GM12873 (cell line): ENCODE data around the gene FLACC1.

Source experiments
- TF ChIP-seq, protein P1 (sequence below): IDR thresholded peaks from 2 replicates; pipeline ENCODE4 v1.5.1; 2012; ENCODE audit warnings: low read depth, mild to moderate bottlenecking, moderate library complexity, low read length, control low read depth; ENCODE audit not compliant: insufficient read depth; ENCODE audit errors: missing control alignments

The FLACC1 gene

DNA sequence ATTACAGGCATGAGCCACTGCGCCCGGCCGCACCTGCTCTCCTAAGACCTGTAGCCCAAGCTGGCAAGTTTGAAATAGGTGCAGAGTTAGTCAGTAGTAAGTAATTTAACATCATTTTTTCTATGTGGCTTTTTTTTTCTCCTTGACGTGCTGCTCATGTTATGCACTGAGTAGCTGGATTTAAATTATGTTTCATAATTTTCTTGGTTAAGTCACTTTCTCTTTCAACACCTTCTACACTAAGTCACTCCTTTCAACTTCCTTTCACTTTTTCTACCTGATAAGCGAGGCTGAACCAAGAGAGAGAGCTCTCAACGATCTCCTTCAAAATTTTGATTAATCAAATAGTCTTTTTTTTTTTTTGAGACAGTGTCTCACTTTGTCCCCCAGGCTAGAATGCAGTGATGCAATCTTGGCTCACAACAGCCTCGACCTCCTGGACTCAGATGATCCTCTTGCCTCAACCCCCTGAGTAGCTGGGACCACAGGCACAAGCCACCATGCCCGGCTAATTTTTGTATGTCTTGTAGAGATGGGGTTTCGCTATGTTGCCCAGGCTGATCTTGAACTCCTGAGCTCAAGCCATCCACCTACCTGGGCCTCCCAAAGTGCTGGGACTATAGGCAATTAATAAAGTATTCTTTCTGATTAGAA is 83.7 kb downstream of the FLACC1 start:
- TF ChIP-seq, protein P1, sequence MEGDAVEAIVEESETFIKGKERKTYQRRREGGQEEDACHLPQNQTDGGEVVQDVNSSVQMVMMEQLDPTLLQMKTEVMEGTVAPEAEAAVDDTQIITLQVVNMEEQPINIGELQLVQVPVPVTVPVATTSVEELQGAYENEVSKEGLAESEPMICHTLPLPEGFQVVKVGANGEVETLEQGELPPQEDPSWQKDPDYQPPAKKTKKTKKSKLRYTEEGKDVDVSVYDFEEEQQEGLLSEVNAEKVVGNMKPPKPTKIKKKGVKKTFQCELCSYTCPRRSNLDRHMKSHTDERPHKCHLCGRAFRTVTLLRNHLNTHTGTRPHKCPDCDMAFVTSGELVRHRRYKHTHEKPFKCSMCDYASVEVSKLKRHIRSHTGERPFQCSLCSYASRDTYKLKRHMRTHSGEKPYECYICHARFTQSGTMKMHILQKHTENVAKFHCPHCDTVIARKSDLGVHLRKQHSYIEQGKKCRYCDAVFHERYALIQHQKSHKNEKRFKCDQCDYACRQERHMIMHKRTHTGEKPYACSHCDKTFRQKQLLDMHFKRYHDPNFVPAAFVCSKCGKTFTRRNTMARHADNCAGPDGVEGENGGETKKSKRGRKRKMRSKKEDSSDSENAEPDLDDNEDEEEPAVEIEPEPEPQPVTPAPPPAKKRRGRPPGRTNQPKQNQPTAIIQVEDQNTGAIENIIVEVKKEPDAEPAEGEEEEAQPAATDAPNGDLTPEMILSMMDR: no peak

DNA sequence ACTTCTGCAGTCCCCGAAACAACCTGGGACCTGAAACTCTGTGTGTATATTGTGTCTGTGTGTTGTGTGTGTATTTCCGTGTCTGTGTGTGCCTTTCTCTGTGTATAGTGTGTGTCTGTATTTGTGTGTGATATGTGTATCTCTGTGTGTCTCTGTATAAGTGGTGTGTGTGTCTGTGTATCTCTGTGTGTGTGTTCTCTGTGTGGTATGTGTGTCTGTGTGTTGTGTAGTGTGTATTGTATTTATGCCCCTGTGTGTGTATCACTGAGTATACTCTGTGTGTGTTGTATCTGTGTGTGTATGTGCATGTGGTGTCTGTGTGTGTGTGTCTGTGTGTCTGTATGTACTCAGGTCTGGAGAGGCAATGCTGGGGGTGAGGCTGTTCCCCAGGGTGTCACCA is 85.2 kb downstream of the FLACC1 start:
- TF ChIP-seq, protein P1: no peak

DNA sequence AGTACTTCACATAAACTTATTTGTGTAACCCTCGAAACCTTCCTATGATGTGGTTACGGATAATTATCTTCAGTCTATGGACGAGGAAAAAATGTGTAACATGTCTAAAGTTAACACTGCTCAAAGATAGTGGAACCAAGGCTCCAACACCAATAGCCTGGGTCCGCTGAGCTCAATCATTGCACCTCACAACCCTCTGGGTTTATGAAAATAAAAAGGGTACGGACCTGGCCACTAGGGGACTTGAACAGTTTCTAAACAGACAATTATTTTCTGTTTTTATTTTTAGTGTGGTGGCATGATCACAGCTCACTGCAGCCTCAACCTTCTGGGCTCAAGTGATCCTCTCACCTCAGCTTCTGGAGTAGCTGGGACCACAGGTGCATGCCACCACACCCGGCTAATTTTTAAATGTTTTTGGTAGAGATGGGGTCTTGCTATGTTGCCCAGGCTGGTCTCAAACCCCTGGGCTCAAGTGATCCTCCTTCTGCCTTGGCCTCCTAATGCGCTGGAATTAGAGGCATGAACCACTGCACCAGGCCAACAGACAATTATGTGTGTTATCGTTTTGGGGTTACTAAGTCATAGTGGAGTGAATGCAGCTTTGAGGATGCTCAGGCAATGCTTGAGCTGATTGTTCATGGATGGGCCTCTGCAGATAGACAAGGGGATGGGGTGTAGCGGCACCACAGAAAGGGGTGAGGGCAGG is 86.7 kb downstream of the FLACC1 start:
- TF ChIP-seq, protein P1: no peak

- TF ChIP-seq, protein P1: no peak
Measured at GRCh38 chr2:201269764-201270163, 87.4 kb downstream of the FLACC1 start.

DNA sequence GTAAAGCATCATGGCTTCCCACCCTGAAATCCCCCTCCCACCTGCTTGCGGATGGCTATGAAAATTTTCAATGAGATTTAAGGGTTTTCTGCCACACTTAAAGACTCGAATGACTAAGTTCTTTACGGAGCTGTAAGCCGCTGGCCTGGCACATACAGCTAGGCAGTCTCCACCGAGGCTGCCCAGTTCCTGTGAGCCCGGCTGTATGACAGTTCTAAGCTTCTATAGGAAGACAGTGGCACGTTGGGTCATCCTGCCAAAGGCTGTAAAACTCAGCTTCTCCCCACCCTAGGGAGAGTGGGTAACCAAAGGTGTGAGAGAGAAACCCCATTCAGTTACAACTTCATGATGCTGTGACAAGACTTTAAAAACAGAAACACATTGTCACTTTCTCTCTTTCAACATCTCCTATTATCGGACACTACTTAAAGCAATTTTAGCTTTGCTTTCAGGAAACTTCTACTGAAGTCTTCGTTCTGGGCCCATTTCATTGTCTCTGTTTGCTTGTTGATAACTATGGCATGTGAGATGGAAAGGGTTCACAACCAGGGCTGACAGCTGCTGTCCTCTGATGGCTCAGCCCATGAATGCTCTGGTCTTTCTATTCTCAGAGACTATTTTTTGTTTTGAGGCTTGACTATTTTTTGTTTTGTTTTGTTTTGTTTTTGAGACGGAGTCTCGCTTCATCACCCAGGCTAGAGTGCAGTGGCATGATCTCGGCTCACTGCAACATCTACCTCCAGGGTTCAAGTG is 89.7 kb downstream of the FLACC1 start:
- TF ChIP-seq, protein P1: no peak

DNA sequence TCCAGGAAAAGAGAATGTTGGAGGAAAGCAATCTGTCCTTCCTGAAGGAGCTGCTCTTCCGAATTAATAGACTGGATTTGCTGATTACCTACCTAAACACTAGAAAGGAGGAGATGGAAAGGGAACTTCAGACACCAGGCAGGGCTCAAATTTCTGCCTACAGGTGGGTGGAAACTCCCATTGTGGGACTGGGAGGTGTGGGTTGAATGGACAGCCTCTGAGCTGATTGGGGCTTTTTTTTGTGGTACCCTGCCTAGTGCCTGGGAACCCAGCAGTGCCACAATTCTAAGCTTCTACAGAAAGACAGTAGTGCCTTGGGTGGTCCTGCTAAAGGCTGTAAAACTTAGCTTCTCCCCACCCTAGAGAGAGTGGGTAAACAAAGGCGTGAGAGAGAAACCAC is 90.5 kb downstream of the FLACC1 start:
- TF ChIP-seq, protein P1: no peak
